HCT116 (cell line): Measurements from ENCODE around the gene CDH13. TPM values are rescaled to one million over a fixed set of nuclear protein-coding genes. Genes with fewer than 3 reads are reported as not detected.

Source experiments
- ATAC-seq: fragments of 200-7000 bp; cut with Tn5 transposase; 2 replicates; pipeline ENCODE4 v1.9.1; 2020; ENCODE audit warnings: mild to moderate bottlenecking, moderate library complexity
- BruUV-seq: library from RNA; stranded (reverse); fragments of 400-500 nt; replicated peaks from 2 replicates; lab custom pipeline; 2021; lab: Mats Ljungman, UMichigan
- CTCF ChIA-PET: fragments of 300-600 bp; sonication (Branson Sonifier 250); formaldehyde crosslinking; loops from one replicate; lab custom pipeline; 2021; ENCODE audit warnings: antibody characterized with exemption; lab: Charles Lee
- POLR2A ChIA-PET: fragments of 300-600, 350-600 bp; sonication (Branson Sonifier 250); formaldehyde crosslinking; loops from one replicate; lab custom pipeline; 2021; ENCODE audit warnings: antibody characterized with exemption; lab: Charles Lee
- RAD21 ChIA-PET, 2 experiments: fragments of 300-600 bp; sonication (Branson Sonifier 250); formaldehyde crosslinking; loops; one replicate each; lab custom pipeline; 2023; ENCODE audit warnings: low total read pairs in 2 of 2; ENCODE audit not compliant: uncharacterized antibody in 2 of 2, unreplicated experiment in 2 of 2, low non-redundant PET in 1 of 2; lab: Charles Lee
- DNase-seq: peaks from one replicate; pipeline ENCODE4 v3.0.0-alpha.2; 2010; ENCODE audit warnings: low read depth, low spot score
- H2AFZ ChIP-seq: fragments of 200-600 bp; shearing (Covaris generic), sonication (generic); 2 replicates; pipeline ENCODE4 v1.6.1; 2017; ENCODE audit warnings: low read depth, mixed run types, mixed read lengths, antibody characterized with exemption, low read length; ENCODE audit not compliant: poor library complexity, severe bottlenecking
- H3K27ac ChIP-seq: 2 replicates; pipeline ENCODE4 v1.5.1; 2012; ENCODE audit warnings: low read depth, low read length
- H3K27me3 ChIP-seq: fragments of 200-600 bp; sonication (generic); 2 replicates; pipeline ENCODE4 v1.6.1; 2016; ENCODE audit warnings: mixed run types, low read length, mixed read lengths; ENCODE audit not compliant: insufficient read depth
- H3K36me3 ChIP-seq, 2 experiments: fragments of 200-500 bp in 1 of 2; fragments of 200-600 bp in 1 of 2; sonication (Bioruptor generic) in 1 of 2; sonication (generic) in 1 of 2; 2 replicates each; pipeline versions ENCODE4 v1.5.1 to v1.6.1; 2014 to 2016; ENCODE audit warnings: low read length in 2 of 2, inconsistent platforms in 1 of 2, mixed read lengths in 1 of 2, mixed run types in 1 of 2; ENCODE audit not compliant: insufficient read depth in 2 of 2, control insufficient read depth in 1 of 2
- H3K4me1 ChIP-seq, 2 experiments: fragments of 200-600 bp in 1 of 2; sonication (generic) in 1 of 2; 2 replicates each; pipeline versions ENCODE4 v1.5.1 to v1.6.1; 2012 to 2017; ENCODE audit warnings: low read length in 2 of 2, inconsistent platforms in 1 of 2, mild to moderate bottlenecking in 1 of 2, mixed read lengths in 1 of 2, mixed run types in 1 of 2, moderate library complexity in 1 of 2; ENCODE audit not compliant: insufficient read depth in 2 of 2, control insufficient read depth in 1 of 2
- H3K4me2 ChIP-seq: fragments of 200-600 bp; sonication (generic); 2 replicates; pipeline ENCODE4 v1.6.1; 2017; ENCODE audit warnings: mixed run types, low read length, mixed read lengths
- H3K4me3 ChIP-seq, 2 experiments: fragments of 200-600 bp in 1 of 2; sonication (generic) in 1 of 2; replicated peaks in 1 of 2; 2 replicates each; pipeline ENCODE4 v1.5.1; 2011 to 2016; ENCODE audit warnings: low read length in 2 of 2, control low read depth in 1 of 2, low read depth in 1 of 2, mild to moderate bottlenecking in 1 of 2, mixed read lengths in 1 of 2, mixed run types in 1 of 2
- H3K79me2 ChIP-seq: fragments of 200-600 bp; sonication (generic); 2 replicates; pipeline ENCODE4 v1.6.1; 2017; ENCODE audit warnings: mild to moderate bottlenecking, mixed run types, low read length, moderate library complexity, mixed read lengths; ENCODE audit not compliant: insufficient read depth
- H3K9ac ChIP-seq: fragments of 200-600 bp; sonication (generic); 2 replicates; pipeline ENCODE4 v1.6.1; 2016; ENCODE audit warnings: low read length, mixed read lengths
- H3K9me2 ChIP-seq: fragments of 200-600 bp; sonication (generic), shearing (Covaris generic); 2 replicates; pipeline ENCODE4 v1.6.1; 2017; ENCODE audit warnings: mixed run types, mild to moderate bottlenecking, moderate library complexity; ENCODE audit not compliant: insufficient read depth
- H3K9me3 ChIP-seq, 2 experiments: fragments of 200-500 bp in 1 of 2; fragments of 200-600 bp in 1 of 2; sonication (Bioruptor generic) in 1 of 2; sonication (generic) in 1 of 2; 2 replicates each; pipeline ENCODE4 v1.6.1; 2014 to 2017; ENCODE audit warnings: low read length in 2 of 2, mixed read lengths in 2 of 2, inconsistent platforms in 1 of 2, low read depth in 1 of 2, mild to moderate bottlenecking in 1 of 2, mixed run types in 1 of 2, moderate library complexity in 1 of 2; ENCODE audit not compliant: control insufficient read depth in 1 of 2, insufficient read depth in 1 of 2
- H4K20me1 ChIP-seq: fragments of 200-600 bp; sonication (generic), shearing (Covaris generic); 2 replicates; pipeline ENCODE4 v1.6.1; 2017; ENCODE audit warnings: mixed run types, mild to moderate bottlenecking, moderate library complexity; ENCODE audit not compliant: insufficient read depth
- EGR1 ChIP-seq: IDR thresholded peaks from 2 replicates; pipeline ENCODE4 v1.6.1; 2012; ENCODE audit warnings: low read depth
- ELF1 ChIP-seq: IDR thresholded peaks from 2 replicates; pipeline ENCODE4 v1.6.1; 2012; ENCODE audit warnings: low read depth, borderline replicate concordance
- EZH2 ChIP-seq: fragments of 200-600 bp; sonication (generic); IDR thresholded peaks from 2 replicates; pipeline ENCODE4 v1.6.1; 2017; ENCODE audit warnings: antibody characterized with exemption, mixed run types
- FOSL1 ChIP-seq: IDR thresholded peaks from 2 replicates; pipeline ENCODE4 v1.6.1; 2012; ENCODE audit warnings: low read depth
- JUND ChIP-seq: IDR thresholded peaks from 2 replicates; pipeline ENCODE4 v1.6.1; 2012
- POLR2A ChIP-seq: IDR thresholded peaks from 2 replicates; pipeline ENCODE4 v1.7.0; 2011; ENCODE audit warnings: borderline replicate concordance; ENCODE audit not compliant: insufficient read depth, insufficient read length; ENCODE audit errors: extremely low read depth
- RAD21 ChIP-seq: IDR thresholded peaks from 2 replicates; pipeline ENCODE4 v1.6.1; 2012; ENCODE audit warnings: low read depth, mild to moderate bottlenecking
- REST ChIP-seq: IDR thresholded peaks from 2 replicates; pipeline ENCODE4 v1.6.1; 2012; ENCODE audit warnings: low read depth
- SIN3A ChIP-seq: IDR thresholded peaks from 2 replicates; pipeline ENCODE4 v1.6.1; 2012; ENCODE audit warnings: low read depth
- SP1 ChIP-seq: IDR thresholded peaks from 2 replicates; pipeline ENCODE4 v1.6.1; 2012; ENCODE audit warnings: low read depth
- TCF7L2 ChIP-seq: IDR thresholded peaks from 2 replicates; pipeline ENCODE4 v1.7.0; 2011; ENCODE audit warnings: borderline replicate concordance, inconsistent platforms; ENCODE audit not compliant: insufficient read depth, insufficient read length; ENCODE audit errors: extremely low read depth
- YY1 ChIP-seq: IDR thresholded peaks from 2 replicates; pipeline ENCODE4 v1.6.1; 2011; ENCODE audit warnings: low read length, low read depth, moderate library complexity, mild to moderate bottlenecking; ENCODE audit not compliant: insufficient replicate concordance; ENCODE audit errors: extremely low read depth
- ZFX ChIP-seq: fragments of 450-650 bp; IDR thresholded peaks from 2 replicates; pipeline ENCODE4 v1.6.1; 2017
- intact Hi-C: fragments of 100-400 bp; cut with micrococcal nuclease; formaldehyde crosslinking; loops from 2 replicates; pipeline ENCODE4 v1.10.0; 2022
- total RNA-seq: library from RNA; stranded (reverse); gene quantifications from one replicate; pipeline ENCODE4 v1.2.1, GENCODE V29; 2021; ENCODE audit not compliant: unreplicated experiment
- TF ChIP-seq, protein P1 (sequence below), 3 experiments: fragments of 200-600 bp in 1 of 3; sonication (generic) in 1 of 3; IDR thresholded peaks in 2 of 3; conservative IDR thresholded peaks in 1 of 3; 2 replicates each; pipeline ENCODE4 v1.5.1; 2012 to 2017; ENCODE audit warnings: low read depth in 2 of 3, low read length in 2 of 3, antibody characterized with exemption in 1 of 3, borderline replicate concordance in 1 of 3, control low read depth in 1 of 3, mild to moderate bottlenecking in 1 of 3, mixed read lengths in 1 of 3, mixed run types in 1 of 3, moderate library complexity in 1 of 3; ENCODE audit not compliant: insufficient read depth in 1 of 3
- TF ChIP-seq, protein P2 (sequence below): IDR thresholded peaks from 2 replicates; pipeline ENCODE4 v1.6.1; 2012
- TF ChIP-seq, protein P3 (sequence below): IDR thresholded peaks from 2 replicates; pipeline ENCODE4 v1.6.1; 2011; ENCODE audit warnings: mild to moderate bottlenecking, low read length, moderate library complexity; ENCODE audit not compliant: insufficient replicate concordance; ENCODE audit errors: extremely low read depth

Gene CDH13
- total RNA-seq, 1 experiment from 2014 or later = not detected

DNA sequence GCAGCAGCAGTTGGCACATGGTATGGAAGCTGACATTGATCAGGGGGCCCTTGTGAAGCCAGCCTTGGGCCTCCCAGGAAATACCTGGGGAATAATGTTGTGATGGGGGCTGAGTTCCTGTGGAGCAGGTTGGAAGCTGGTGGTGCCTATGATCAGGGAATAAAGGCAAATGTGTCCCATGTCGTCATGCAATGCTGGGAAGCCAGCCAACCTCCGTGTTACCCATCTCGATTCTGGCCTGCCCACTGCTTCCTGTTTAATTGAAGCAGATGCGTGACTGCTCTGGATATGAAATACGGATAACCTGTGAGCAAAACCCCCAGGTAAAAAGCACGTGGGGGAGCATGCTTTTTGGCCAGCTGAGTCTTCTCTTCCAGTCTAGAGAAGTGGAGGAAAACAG, 600.6 kb downstream of the CDH13 start:
- intact Hi-C loops = no loop called here
- H3K79me2 ChIP-seq = no peaks in the 10 kb centered on the region
- no peaks in the 10 kb centered on the region for H3K27me3 ChIP-seq

More for the DNA sequence above, 600.6 kb downstream of the CDH13 start:
- Histone ChIP-seq H3K9ac (no peak overlapping the region), H3K36me3 (no peaks in the 10 kb centered on the region), H3K9me3 (peaks cover 0 to 9% of the 10 kb centered on the region in 2 experiments; a peak in 2 of 4 replicates), H3K9me2 (no peaks in the 10 kb centered on the region), H3K4me1 (no peaks in the 10 kb centered on the region), H4K20me1 (no peaks in the 10 kb centered on the region), H3K27ac (no peak overlapping the region), H2AFZ (no peak overlapping the region), H3K4me2 (no peak overlapping the region), H3K4me3 (no peak overlapping the region)
- ChIA-PET POLR2A (no interaction called here), CTCF (no interaction called here), RAD21 (no interaction called here)
- TF ChIP-seq ZFX (no peak), JUND (no peak), SP1 (no peak), REST (no peak), POLR2A (no peak), EGR1 (no peak), FOSL1 (no peak), RAD21 (no peak), TCF7L2 (no peak), ELF1 (no peak), EZH2 (no peak), YY1 (no peak), SIN3A (no peak)
- TF ChIP-seq, protein P1, sequence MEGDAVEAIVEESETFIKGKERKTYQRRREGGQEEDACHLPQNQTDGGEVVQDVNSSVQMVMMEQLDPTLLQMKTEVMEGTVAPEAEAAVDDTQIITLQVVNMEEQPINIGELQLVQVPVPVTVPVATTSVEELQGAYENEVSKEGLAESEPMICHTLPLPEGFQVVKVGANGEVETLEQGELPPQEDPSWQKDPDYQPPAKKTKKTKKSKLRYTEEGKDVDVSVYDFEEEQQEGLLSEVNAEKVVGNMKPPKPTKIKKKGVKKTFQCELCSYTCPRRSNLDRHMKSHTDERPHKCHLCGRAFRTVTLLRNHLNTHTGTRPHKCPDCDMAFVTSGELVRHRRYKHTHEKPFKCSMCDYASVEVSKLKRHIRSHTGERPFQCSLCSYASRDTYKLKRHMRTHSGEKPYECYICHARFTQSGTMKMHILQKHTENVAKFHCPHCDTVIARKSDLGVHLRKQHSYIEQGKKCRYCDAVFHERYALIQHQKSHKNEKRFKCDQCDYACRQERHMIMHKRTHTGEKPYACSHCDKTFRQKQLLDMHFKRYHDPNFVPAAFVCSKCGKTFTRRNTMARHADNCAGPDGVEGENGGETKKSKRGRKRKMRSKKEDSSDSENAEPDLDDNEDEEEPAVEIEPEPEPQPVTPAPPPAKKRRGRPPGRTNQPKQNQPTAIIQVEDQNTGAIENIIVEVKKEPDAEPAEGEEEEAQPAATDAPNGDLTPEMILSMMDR (IDR thresholded peaks at IDR 0.05 in 2 of 3, conservative IDR thresholded peaks at IDR 0.05 in 1 of 3; ENCODE audit: borderline replicate concordance in 1 of 3, insufficient read depth in 1 of 3, low read depth in 2 of 3, low read length in 2 of 3) = no peak
- TF ChIP-seq, protein P2, sequence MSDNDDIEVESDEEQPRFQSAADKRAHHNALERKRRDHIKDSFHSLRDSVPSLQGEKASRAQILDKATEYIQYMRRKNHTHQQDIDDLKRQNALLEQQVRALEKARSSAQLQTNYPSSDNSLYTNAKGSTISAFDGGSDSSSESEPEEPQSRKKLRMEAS = no peak
- TF ChIP-seq, protein P3, sequence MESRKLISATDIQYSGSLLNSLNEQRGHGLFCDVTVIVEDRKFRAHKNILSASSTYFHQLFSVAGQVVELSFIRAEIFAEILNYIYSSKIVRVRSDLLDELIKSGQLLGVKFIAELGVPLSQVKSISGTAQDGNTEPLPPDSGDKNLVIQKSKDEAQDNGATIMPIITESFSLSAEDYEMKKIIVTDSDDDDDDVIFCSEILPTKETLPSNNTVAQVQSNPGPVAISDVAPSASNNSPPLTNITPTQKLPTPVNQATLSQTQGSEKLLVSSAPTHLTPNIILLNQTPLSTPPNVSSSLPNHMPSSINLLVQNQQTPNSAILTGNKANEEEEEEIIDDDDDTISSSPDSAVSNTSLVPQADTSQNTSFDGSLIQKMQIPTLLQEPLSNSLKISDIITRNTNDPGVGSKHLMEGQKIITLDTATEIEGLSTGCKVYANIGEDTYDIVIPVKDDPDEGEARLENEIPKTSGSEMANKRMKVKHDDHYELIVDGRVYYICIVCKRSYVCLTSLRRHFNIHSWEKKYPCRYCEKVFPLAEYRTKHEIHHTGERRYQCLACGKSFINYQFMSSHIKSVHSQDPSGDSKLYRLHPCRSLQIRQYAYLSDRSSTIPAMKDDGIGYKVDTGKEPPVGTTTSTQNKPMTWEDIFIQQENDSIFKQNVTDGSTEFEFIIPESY = no peak
- BruUV-seq = no TSS peak
- no peak for ATAC-seq
- DNase-seq = no peak
